ENCODE measurements around the gene ANXA5.

ANXA5 gene

GRCh38 chr4:121650741-121651140 is 46.0 kb downstream of the ANXA5 start:
- no peak for DNase-seq (ENCODE audit: low read depth in 2 of 2, low spot score in 1 of 2)

DNA sequence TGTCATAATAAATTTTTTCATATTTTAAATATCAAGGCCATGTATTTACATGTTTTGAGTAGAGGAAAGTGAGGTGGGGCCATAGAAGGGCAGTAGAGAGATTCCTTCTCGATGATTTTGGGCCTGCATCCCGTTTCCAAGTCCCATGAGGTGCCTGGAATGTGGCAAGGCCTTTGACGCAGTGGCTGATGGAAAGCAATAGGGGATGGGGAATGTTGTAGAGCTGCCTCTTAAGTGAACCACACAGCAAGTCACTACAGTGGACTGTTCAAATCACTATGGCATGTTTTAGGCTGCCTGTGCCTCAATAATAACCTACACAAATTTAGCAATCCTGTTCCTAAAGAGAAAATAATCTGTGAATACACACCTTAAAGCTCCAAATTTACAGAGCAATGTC is 48.3 kb downstream of the ANXA5 start:
- DNase-seq (ENCODE audit: low read depth in 2 of 2, low spot score in 1 of 2) = no peak

DNA sequence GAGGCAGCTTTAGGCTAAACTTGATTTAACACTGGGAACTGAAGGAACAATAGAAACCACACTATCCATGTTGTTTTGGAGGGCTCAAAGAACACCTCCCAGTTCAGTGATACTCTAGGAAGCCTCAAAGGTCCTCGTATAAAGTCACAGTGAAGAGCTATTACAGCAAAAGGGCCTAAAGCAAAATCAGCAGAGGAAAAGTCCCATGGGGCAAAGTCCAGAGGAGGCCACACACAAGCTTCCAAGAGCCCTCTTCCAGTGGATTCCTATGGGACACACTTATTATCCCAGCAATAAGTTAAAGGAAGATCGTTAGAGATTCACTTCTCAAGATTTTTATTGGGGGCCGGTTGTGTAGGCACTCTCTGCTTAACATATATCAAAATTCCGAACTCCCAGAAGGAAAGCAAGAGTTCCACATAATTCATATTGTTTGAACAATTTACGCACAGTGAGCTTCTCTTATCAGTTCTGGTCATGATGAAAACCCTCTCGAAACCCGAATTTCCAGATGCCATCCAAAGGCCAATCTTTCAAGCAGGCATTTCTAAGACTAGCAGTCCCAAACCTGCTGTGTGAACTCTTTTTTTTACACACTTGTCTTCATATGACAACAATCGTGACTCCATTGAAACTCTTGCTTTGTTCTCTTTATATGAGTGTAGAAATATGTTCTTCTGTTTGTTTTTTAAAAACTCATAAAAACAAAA is 53.7 kb downstream of the ANXA5 start:
- DNase-seq (ENCODE audit: low read depth in 2 of 2, low spot score in 1 of 2) = no peak

DNA sequence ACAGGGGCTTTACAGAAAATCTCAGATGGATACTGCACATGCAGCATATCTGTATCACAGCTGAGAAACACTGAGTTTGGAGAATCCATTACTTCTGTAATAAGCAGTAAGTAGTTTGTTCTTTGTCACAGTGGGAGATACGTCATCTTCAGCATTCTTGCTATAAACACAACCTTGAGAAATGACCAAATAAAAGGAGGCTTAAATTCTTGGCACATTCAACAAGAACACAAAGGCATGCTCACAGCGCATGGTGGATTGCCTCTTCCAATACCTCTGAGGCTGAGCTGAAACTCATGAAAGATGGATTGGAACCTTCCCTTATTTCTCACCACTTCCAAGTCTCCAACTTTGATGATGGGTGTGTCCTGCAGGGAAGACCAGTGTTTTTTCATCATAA is 54.5 kb downstream of the ANXA5 start:
- DNase-seq (ENCODE audit: low read depth in 2 of 2, low spot score in 1 of 2) = no peak

DNA sequence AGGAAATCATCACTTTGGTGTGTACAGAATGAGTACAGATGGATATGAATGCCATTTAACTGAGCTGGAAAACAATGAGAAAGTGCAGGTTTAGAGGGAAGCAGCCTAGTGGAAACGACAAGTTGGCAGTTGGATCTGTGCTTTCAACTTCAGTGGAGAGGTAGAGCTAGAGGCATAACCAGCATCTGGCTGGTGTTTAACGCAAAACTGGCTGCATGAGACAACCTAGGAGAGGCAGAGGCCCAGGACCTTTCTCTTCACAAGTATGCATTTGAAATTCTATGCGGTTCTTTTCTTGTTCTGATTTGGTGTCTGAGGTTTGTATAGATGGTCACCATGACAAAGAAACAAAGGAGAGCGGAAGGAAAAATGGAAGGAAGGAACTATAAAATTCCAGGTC is 63.1 kb downstream of the ANXA5 start:
- DNase-seq (ENCODE audit: low read depth in 2 of 2, low spot score in 1 of 2) = no peak

- DNase-seq (ENCODE audit: low read depth in 2 of 2, low spot score in 1 of 2) = no peak
Observed at GRCh38 chr4:121632636-121633035, 64.1 kb downstream of the ANXA5 start.

All from stimulated activated CD8-positive, alpha-beta memory T cell treated with anti-CD3 and anti-CD28 coated beads, Interleukin-4, amount 100 ng/mL, for 4 hours (primary cell).